SK-N-MC (cell line): Measurements from ENCODE around the gene SLC35F1.

Source experiments
- DNase-seq: peaks from one replicate; pipeline ENCODE4 v3.0.0-alpha.2; 2011; ENCODE audit warnings: low read depth, low spot score
- H3K27ac ChIP-seq: fragments of 200-600 bp; sonication (generic); 2 replicates; pipeline ENCODE4 v1.5.1; 2016; ENCODE audit warnings: mixed run types
- H3K36me3 ChIP-seq: fragments of 200-600 bp; sonication (generic); 2 replicates; pipeline ENCODE4 v1.6.1; 2017; ENCODE audit warnings: antibody characterized with exemption, low read length, mixed read lengths; ENCODE audit not compliant: insufficient read depth
- H3K4me3 ChIP-seq: fragments of 200-600 bp; sonication (generic); 2 replicates; pipeline ENCODE4 v1.5.1; 2016
- H3K9ac ChIP-seq: fragments of 200-600 bp; sonication (generic); 2 replicates; pipeline ENCODE4 v1.8.0; 2017; ENCODE audit warnings: mixed run types, mixed read lengths; ENCODE audit not compliant: insufficient read length
- H3K9me3 ChIP-seq: fragments of 200-600 bp; sonication (generic); 2 replicates; pipeline ENCODE4 v1.6.1; 2017; ENCODE audit warnings: low read depth, mild to moderate bottlenecking, antibody characterized with exemption, low read length, moderate library complexity, mixed read lengths
- EZH2 ChIP-seq: fragments of 200-600 bp; sonication (generic); IDR thresholded peaks from one replicate; pipeline ENCODE4 v1.6.1; 2017; ENCODE audit warnings: antibody characterized with exemption
- FOXP2 ChIP-seq: optimal IDR thresholded peaks from 2 replicates; pipeline ENCODE3; 2011; ENCODE audit warnings: mild to moderate bottlenecking, moderate library complexity; ENCODE audit not compliant: insufficient read depth; ENCODE audit errors: extremely low read length, control extremely low read depth
- POLR2AphosphoS5 ChIP-seq: IDR thresholded peaks from 2 replicates; pipeline ENCODE4 v1.6.1; 2012; ENCODE audit warnings: mild to moderate bottlenecking, low read depth, low read length, borderline replicate concordance

Gene SLC35F1

DNA sequence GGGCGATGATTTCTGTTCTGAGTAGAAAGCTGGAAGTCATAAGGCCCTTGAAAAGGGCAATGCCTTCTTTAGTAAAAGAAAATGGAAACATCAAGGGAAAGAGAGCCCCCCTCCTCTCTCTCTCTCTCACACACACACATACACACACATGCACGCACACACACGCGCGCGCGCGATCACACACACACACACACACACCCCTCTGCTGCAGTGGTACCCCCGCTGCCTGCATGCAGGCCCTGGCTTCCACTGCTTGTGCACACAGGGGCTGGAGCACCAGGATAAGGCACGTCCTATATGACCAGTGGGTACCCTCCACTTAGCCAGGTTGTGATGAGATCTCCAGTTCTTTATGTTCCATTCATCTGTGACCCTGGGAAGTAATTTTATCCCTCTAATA lies 300.9 kb downstream of the SLC35F1 start:
- no peak overlapping the region for H3K4me3 ChIP-seq
- no peak overlapping the region for H3K9ac ChIP-seq
- H3K9me3 ChIP-seq: no peaks in the 10 kb centered on the region
- no peak for TF ChIP-seq EZH2
- no peak for TF ChIP-seq FOXP2
- no peak for TF ChIP-seq POLR2AphosphoS5
- no peaks in the 10 kb centered on the region for H3K36me3 ChIP-seq
- DNase-seq: no peak
- no peak overlapping the region for H3K27ac ChIP-seq

DNA sequence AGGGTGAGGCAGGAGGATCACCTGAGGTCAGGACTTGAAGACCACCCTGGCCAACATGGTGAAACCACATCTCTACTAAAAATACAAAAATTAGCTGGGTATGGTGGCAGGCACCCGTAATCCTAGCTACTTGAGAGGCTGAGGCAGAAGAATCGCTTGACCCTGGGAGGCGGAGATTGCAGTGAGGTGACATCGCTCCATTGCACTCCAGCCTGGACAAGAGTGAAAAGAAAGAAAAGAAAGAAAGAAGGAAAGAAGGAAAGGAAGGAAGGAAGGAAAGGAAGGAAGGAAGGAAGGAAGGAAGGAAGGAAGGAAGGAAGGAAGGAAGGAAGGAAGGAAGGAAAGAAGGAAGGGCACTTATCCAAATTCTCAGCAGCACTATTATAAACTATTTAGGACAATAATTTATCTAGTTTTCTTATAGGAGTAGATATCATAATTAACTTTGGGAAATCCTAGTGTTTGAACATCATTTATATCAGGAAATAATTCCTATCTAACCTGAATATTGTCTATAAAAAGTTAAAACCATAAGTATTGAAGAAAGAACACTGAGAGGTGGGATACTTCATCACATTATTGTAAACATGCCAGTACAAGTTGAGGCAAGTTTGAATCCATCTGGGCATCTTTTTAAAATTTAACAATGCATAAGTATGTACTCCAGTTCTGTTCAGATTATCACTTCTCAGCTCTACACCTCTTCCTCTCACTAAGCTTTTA lies 305.5 kb downstream of the SLC35F1 start:
- TF ChIP-seq FOXP2 (no peak), POLR2AphosphoS5 (0 out of 2 replicates have a peak, but pooled peaks have one; percentile 19)

DNA sequence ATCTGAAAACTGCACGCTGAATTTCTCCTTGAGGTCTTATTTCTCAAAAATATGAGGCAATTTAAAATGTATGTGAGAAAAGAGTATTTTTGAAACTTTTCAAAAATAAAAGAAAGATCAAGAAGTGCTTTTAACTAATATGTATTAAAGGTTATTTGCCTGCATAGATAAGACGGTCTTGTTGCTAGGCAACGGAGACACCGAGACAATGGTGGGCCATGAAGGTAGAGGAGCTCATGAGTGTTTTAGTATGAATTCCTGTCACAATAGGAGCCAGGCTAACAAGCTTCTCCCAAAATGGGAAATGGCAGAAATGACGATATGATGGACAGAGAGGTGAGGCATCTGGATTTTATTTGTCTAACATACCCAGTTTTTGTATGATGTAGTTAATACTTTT lies 308.2 kb downstream of the SLC35F1 start:
- no peak overlapping the region for H3K27ac ChIP-seq
- no peak overlapping the region for H3K9ac ChIP-seq
- no peak for DNase-seq
- H3K36me3 ChIP-seq: no peaks in the 10 kb centered on the region
- TF ChIP-seq FOXP2 (no peak), POLR2AphosphoS5 (no peak), EZH2 (no peak)
- H3K4me3 ChIP-seq: no peak overlapping the region
- no peaks in the 10 kb centered on the region for H3K9me3 ChIP-seq

More for the DNA sequence above, 305.5 kb downstream of the SLC35F1 start:
- Histone ChIP-seq H3K4me3 (0 out of 2 replicates have a peak overlapping the region, but pooled peaks have one; percentile 10), H3K36me3 (no peaks in the 10 kb centered on the region), H3K27ac (peak overlapping the region; percentile 95), H3K9ac (no peak overlapping the region), H3K9me3 (no peaks in the 10 kb centered on the region)
- DNase-seq: peak; percentile 74

DNA sequence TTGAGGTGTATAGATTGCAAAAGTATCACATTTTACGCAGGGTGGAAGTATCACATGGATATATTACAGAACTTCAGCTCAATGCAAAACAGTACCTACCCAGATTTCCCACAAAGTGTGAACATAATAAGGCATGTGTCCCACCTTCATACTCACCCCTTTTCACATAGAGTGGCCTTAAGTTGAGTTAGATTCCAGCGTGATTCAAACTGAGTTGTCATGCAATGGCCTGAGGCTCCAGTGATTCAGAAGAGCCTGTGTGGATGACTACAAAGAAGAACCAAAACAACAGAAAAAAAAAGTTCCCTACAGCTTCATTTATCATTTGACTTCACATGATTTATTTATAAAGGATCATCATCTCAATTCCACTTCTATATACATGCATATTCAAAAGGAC lies 309.7 kb downstream of the SLC35F1 start:
- Histone ChIP-seq H3K36me3 (no peaks in the 10 kb centered on the region), H3K4me3 (no peak overlapping the region), H3K27ac (no peak overlapping the region), H3K9ac (no peak overlapping the region), H3K9me3 (no peaks in the 10 kb centered on the region)
- no peak for TF ChIP-seq EZH2
- no peak for TF ChIP-seq FOXP2
- TF ChIP-seq POLR2AphosphoS5: no peak
- DNase-seq: no peak

DNA sequence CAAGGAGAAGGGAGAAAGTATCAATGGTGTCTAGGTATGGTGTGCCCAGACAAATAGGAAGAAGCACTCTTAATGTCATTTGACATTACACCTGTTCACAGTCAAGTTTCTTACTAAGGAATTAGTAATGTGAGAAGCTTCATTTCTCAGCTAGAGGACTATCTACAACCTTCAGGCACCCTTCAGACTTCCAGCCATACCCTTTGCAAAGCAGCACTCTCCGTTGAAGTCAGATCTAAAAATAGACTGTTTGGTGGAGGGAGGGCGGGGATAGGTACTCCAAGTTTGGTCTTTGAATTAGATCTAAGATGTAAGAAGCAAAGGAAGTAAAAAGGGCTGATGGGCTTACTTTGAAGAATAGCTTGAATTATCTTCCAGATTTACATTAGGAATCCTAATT lies 311.1 kb downstream of the SLC35F1 start:
- DNase-seq: no peak
- TF ChIP-seq POLR2AphosphoS5: no peak
- TF ChIP-seq EZH2: no peak
- no peak for TF ChIP-seq FOXP2
- Histone ChIP-seq H3K27ac (no peak overlapping the region), H3K9me3 (no peaks in the 10 kb centered on the region), H3K4me3 (no peak overlapping the region), H3K36me3 (no peaks in the 10 kb centered on the region), H3K9ac (no peak overlapping the region)

DNA sequence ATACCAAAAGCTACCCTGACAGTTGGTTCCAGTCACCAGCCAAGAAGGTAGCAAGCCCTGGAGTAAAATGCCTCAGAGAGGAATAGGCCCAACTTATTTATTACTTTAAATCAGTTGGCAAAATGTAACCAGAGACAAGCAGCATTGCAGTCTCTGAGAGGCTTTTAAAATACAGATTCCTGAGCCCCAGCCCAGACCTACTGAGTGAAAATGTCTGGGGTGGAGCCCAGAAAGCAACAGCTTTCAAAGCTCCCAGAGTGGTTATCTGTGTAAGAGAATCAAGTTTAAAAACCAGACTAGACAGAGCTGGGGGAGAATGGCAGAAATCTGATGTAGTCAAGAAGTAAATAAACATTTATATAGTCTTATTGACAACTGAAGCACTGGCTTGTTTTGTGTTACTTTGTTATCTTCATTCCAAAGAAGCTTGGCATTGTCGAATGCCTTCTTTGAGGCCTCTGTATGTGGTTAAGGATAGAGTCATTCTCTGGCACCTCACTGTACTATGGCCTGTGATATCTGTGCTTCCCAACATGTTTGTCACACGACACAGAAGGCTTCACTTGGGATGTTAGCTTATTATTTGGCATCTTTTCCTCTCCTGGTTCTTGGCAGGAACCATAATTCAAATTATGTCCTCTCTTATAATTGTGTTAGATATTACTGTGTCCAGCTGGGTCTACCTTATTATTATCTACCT lies 313.5 kb downstream of the SLC35F1 start:
- Histone ChIP-seq H3K9me3 (no peaks in the 10 kb centered on the region), H3K4me3 (no peak overlapping the region), H3K9ac (no peak overlapping the region), H3K27ac (no peak overlapping the region), H3K36me3 (no peaks in the 10 kb centered on the region)
- DNase-seq: no peak
- TF ChIP-seq POLR2AphosphoS5: no peak
- TF ChIP-seq EZH2: no peak
- no peak for TF ChIP-seq FOXP2

DNA sequence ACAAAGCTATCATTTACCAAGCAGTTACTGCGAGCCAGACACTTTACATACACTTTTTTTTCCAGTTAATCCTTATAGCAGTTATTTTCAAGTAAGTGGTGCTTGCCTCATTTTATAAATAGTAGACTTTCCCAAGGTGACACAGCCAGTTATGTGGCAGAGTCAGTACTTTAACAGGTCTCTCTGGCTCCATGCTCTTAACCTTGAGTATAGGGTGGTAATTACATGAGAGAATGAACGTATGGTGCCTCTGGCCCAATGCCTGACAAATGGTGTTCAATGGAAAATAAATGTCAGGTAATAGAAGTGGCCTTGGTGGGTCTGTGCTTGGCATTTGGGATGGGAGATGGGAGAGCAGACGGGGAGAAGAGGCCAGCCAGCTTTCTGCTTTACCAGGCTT lies 316.3 kb downstream of the SLC35F1 start:
- no peaks in the 10 kb centered on the region for H3K36me3 ChIP-seq
- TF ChIP-seq EZH2 (no peak), POLR2AphosphoS5 (no peak), FOXP2 (no peak)
- no peak overlapping the region for H3K9ac ChIP-seq
- no peak overlapping the region for H3K4me3 ChIP-seq
- DNase-seq: no peak
- no peak overlapping the region for H3K27ac ChIP-seq
- H3K9me3 ChIP-seq: no peaks in the 10 kb centered on the region

DNA sequence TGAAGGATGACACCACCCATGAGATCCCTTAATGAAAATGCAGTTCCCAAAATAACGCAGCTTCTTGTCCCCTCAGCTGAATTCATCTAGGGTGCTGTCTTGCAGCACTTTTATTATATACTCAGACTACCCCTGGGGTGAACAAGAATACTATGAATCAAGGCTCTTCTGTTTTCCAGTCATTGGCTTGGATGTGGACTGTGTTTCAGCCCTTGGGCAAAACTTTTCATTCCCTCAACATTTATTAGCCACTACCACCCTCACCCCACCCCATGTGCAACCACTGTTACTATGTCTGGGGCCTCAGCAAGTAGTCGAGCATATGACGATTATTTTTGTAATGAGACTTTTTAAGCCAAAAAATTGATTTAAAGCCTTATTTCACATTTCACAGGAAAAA lies 321.8 kb downstream of the SLC35F1 start:
- H3K36me3 ChIP-seq: no peaks in the 10 kb centered on the region
- TF ChIP-seq FOXP2: no peak
- no peak for TF ChIP-seq EZH2
- TF ChIP-seq POLR2AphosphoS5: no peak
- H3K4me3 ChIP-seq: no peak overlapping the region

DNA sequence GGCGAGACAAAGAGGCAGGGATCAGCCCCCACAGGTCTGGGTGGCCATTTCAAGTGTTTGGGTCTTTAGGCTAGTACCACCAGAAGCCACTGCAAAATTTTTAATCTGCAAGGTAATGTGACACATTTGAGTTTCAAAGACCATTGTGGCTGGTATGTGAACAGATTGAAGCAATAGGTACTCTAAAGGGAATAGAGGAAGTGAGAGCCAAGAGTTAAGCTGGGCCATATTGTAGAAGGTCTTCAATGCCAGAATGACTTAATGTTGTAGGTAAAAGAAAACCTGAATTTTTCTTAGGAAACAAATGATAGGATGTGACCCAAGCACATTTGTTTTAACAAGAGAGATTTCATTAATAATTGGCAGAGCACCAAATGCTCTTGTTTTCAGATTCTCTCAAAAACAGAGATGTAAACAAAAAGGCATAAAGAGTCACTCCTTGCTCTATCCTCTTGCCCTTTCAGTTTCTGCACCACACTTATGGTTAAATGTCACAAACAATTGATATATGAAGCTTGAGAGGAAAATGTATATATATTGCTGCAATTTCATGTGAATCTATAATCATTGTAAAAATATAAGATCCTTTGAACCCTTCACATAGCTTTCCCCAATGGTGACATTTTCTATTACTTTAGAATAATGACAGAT lies 333.9 kb downstream of the SLC35F1 start:
- no peak overlapping the region for H3K27ac ChIP-seq
- H3K36me3 ChIP-seq: no peaks in the 10 kb centered on the region
- no peak for TF ChIP-seq POLR2AphosphoS5
- TF ChIP-seq FOXP2: no peak
- no peak for TF ChIP-seq EZH2
- no peaks in the 10 kb centered on the region for H3K9me3 ChIP-seq
- DNase-seq: no peak
- no peak overlapping the region for H3K4me3 ChIP-seq
- H3K9ac ChIP-seq: no peak overlapping the region

More for the DNA sequence above, 321.8 kb downstream of the SLC35F1 start:
- Histone ChIP-seq H3K9me3 (no peaks in the 10 kb centered on the region), H3K27ac (no peak overlapping the region), H3K9ac (no peak overlapping the region)
- DNase-seq: no peak
